DMS114 treated with DMSO at 0.1 percent for 48 hours (cell line): ENCODE measurements around the gene MSANTD2.
"Not testable (repeated sequence)": the region's sequence is repeated elsewhere in the genome, so short reads cannot be mapped to it uniquely, and the experiment has no call there.

Experiments
- DNase-seq: peaks from one replicate; lab custom pipeline; 2025; ENCODE audit not compliant: unreplicated experiment; lab: John Stamatoyannopoulos, UW

Gene MSANTD2

DNA sequence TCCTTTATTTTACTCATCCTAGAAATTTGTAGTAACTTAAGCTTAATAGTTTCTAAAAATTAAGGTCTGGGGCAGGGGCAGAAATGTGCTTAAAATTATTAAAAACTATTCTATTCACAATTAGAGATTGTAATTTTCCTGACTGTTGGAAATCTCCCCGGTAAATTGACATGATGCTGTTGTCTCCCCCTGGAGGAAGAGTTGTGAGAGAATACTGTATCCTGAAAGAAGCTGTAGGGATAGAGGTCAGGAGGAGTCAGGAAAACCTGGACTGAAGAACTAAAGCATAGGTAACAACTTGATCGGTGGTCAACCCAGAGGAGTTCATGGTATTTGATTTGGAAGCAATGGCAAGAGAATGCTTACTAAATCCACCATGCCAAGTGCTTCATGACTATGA is 21.9 kb downstream of the MSANTD2 start:
- DNase-seq = no peak

DNA sequence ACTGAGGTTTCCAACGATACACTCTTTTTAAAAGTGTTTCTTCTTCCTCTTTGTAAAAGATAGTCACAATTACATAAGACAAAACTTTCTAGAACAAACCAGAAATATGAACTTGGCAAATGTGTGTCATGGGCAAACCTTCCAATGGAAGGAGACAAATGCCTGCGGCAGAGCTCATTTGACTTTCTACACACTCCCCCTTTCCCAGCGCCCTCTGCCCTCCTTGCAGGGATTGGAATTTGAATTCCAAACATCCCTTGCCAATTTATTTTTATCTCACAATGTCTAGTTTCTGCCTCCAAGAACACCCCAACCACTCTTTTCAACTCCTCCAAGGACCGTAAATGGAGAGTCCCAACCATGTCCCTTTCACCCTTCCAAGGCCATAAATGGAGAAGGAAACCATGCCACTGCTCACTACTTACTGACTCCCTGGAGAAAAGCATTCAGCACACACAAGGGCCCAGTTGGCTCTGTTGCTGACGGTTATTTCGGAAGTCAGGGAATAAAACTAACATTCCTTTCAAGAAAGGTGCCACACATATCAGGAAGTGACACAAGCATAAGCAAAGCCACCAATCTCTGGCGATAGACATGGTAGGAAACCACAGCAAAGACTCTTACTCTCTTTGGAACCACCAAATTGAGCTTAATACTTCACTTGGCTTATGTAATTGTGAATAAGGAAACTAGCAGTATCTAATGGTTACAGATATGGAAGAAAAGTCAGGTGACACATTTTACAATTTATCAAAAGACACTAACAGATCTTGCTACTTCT is 23.2 kb downstream of the MSANTD2 start:
- DNase-seq = no peak

DNA sequence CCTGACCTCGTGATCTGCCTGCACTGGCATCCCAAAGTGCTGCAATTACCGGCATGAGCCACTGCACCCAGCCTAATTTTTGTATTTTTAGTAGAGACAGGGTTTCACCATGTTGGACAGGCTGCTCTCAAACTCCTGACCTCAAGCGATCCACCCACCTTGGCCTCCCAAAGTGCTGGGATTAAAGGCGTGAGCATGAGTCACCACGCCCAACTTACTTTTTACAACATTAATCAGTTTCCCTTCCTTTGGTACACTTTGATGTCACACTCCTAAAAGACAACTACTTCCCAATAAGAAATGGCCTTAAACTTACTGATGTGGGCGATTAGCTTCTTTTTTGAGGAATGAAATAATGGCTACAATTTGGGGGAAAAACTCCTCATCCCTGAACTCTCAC is 29.2 kb downstream of the MSANTD2 start:
- DNase-seq = not testable (repeated sequence)

DNA sequence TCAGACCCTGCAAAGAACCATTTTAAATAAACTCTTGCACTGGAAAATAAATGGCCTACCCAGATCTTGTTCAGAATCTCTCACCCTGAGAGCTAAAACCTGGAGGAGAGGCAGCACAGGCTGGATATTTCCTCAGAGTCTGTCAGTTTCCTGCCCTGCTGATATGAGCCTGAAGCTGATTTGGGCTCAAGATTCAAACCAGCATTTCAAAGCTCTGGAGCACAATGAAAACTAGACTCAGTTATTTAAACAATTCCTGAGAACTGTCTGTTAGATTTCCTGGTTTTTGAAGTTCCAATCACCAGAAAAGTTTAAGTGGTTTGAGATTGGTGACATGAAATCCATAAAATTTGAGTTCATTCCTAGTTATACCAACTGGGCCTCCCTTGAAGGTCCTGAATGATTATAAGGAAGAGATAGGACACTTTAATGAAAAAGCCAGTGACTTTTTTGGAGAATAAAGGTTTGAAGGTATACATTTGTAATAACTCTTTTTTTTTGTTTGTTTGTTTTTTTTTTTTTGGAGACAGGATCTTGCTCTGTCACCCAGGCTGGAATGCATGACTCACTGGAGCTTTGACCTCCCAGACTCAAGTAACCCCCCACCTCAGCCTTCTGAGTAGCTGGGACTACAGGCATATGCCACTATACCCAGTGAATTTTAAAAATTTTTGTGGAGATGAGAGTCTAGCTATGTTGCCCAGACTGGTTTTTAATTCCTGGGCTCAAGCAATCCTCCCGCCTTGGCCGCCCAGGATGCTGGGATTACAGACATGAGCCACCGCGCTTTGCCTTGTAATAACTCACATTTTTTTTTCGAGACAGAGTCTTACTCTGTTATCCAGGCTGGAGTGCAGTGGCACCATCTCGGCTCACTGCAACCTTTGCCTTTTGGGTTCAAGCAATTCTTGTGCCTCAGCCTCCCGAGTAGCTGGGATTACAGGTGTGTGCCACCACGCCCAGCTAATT is 30.1 kb downstream of the MSANTD2 start:
- DNase-seq = no peak

DNA sequence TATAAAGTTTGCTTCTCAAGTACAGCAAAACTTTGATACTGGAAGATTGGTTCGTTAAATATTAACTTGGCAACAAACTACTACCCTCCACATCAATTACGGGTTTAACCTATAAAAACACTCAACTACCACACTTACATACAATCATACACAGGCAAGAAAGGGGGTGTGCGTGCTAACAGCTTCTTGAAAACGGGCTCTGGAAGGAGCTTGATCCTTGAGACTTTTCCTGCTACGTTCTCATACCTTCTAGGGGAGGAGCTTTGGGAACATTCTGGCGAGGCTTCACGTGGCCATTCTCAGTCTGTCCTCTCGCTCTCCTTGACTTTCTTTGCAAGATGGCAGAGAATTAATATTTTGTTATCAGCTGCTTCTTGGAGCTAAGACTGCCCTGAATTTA is 31.3 kb downstream of the MSANTD2 start:
- DNase-seq = no peak

DNA sequence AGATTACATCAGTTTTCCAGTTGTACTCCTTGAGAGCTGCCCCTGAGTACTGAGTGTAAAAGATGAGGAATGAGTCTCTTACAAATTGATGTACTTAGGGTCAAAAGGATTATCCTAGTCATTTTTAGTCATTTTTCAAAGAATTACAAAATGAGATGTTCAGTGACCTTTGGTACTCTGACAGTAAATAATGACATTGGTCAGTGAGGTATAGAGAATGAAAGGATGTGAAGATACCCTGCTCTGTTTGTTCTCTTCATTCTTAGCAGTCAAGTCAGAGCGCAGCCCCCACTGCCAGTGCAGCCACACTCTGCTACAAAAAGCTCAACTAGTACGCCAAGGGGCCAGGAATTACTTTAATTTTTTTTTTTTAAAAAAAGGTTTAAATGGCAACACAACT is 34.0 kb downstream of the MSANTD2 start:
- no peak for DNase-seq

DNA sequence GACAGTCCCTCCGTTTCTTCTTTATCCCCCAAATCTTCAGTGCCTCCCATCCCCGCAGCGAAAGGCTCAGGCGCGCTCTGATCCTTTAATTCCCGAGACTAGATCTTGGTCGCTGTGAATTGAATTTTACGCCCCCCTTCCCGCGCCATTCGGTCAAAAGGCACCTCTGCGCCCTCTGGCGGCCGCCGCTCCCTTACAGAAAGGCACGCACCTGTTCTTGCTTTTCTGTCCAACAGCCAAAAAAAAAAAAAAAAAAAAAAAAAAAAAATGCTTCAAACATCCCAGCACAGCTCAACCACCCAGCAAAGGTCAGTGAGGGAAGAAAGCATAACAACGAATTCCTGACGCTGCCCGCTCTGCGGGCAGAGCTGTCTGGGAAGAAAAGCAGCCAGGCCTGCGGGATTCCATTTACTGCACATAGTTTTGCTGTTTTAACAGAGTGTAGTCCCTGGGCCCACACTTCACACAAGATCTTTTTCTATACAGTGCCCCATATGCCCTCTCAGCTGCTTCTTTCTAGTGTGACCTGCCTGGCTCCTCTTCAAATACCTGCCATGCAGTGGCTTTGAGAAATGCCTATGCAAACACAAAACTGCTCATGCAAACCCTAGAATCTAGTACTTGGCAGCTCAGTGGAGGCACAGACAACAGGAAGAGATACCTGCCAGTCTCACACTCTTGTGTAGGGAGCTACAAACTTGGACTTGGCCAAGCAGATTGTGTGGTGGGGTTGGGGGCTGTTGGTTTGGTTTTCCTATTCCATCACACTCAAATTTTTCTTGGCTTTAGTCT is 36.9 kb downstream of the MSANTD2 start:
- peak; percentile 15 for DNase-seq

DNA sequence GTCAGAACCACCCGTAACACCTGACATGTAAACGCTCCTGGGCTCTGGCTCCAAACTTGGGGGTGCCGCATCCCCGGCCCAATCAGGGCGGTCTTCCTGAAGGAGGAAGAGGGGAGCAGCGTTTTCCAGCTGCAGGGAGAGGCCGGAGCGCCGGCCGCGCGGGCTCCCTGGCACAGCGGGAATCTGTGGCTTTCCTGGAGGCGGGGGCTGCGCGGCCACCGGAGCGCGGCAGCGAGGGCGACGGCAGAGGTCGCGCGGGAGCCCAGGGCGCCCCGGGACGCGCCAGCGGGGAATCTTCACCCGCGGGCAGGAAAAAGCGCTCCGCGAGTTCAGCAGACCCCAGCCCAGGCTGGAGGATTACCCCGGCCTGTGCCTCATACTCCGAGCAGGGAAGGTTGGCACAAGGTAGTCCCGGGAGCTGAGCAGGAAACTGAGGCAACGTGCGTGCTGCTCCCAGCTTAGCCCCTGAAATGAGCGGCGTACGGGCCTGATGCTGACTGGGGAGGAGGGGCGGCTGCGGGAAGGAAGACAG is 37.5 kb downstream of the MSANTD2 start:
- DNase-seq = no peak

DNA sequence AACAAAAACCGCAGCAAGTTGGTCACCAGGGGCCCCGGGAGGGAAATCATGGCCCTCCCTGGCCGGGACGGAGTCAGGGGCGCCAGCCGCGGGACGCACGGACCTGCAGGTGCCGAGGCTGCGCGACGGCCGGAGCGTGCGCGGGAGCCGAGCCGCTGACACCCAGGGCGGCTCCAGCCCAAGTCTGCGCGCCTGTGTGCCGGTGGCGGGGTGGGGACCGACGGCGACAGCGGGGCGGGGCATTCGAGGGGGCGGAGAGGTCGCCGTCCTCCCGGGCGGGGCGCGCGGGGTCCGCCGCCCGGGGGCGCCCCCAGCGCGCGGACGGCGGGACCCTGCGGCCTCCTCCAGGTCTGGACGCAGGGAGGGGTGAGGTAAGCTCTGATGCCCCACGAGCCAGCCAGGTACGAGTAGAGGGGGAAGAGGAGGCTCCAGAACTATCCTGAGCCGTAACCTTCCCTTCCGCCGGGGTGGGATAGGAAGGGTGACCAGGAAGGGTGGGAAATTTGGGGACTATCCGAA is 38.0 kb downstream of the MSANTD2 start, which contains the start of gene ESAM:
Gene ESAM (minus strand): TSS at position 186 of the 519 bp plus-strand sequence. CDS start 136 bp downstream, at position 50.
- DNase-seq = no peak

DNA sequence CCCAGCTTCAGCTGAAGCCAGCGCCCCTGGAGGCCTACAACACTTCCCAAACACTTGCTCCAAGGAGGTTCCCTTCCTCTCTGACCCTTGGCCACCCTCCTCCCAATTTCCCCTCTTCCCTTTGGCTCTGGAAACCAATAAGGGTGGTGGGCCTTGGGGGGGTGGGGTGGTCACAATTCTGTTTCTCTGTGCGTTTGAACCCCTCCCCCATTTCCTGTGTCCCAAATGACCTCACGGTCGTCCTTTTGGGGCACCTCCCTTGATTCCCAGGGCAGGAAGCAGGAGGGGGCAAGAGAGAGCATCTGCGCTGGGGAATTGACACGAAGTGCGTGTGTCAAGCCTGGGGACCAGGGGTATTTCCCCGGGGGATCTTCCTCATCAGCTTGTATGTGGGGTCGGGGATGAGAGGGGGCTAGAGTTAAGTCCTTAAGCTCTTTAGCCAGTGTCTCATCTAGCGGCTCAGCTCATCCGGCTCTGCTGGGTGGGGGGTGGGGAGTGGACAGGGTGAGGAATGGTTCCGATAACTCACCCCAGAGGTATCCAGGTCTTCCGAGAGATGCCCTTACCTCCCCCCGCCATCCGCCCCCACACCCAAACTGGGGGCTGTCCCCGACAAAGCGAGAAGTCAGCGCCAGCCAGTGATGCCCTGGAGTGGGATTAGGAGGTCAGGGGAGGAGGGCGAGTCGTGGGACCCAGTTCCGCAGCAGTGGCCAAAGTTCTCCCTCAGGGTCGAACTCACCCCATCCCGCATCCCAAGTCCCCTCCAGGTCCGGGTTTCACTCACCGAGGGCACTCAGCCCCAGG is 38.7 kb downstream of the MSANTD2 start:
- DNase-seq = no peak

DNA sequence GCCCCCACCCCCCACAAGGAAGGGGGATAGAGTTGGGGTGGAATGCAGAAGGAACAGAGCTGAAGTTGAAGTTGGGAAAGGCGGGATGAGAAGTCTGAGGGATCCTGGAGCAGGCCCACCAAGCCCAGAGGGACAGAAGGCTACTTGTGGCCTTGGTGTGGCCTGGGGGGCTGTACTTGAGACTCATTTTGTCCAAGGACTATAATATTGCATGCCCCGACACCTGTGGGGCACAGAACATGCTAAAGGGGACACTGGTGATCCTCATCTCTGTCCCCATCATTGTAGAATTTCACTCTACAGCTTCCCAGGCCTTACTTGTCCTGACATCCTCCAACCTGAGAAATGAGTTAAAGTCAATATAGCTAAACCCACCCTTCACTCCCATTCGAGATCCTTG is 39.4 kb downstream of the MSANTD2 start:
- DNase-seq = no peak

DNA sequence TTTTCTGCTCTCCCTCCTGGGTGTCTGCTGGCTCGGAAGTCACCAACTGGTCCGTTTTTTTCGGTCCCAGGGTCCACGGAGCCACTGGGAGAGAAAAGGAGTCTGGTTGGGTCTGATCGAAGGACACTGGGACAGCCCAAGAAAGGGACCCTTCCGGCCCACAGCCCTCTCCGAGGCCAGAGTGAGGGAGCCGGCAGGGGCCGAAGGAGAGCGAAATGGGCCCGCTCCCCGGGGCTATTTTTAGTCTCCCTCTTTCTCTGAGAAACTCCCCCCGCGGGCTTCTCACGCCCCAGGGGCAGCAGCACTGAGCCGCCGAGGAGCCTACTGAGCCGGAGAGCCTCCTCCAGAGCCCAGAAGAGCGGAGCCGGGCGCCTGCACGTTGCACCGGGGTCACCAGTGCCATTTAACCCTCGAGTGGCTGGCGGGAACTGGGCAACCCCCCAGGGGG is 40.0 kb downstream of the MSANTD2 start:
- no peak for DNase-seq

DNA sequence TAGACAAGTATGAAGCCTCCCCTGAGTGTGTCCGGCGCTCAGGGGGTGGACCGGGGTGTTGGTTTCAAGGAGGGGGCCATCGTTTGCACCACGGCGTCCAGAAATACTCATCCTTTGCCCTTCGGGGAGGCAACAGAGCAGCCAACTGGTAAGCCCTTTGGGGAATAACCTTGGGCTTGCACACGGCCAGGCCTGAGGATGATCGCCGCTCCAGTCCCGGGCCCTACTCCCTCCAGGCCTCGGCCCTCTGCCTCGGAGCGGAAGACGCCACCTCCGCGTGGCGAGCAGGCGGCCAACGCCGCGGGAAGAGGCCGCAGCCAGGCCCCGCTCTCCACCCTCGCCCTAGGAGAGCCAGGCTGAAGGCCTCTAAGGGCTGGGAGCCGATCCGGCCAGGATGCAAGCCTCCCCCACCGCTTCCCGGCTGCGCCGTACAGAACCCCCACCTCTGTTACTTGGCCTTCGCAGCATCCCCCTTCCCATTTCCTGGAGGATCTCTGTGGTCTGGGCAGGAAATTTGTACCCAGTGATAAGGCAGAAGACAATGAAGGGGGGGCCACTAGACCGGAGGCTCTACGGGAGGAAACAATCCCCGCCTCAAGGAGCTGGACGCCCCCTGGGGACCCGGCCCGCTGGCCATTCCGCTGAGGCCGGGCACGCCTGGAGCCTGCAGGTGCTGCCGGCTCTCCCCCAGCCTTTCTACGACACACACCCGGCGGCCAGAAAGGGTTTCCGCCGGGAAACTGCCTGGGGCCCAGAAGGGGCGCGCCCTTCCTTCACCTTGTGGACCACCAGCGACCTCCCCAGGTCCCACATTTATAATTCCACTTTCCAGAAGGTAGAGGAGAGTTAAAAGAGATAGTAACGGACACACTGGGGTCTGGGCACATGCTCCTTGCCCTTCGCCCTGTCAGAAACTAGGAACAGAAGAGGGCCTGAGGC is 40.7 kb downstream of the MSANTD2 start:
- no peak for DNase-seq

DNA sequence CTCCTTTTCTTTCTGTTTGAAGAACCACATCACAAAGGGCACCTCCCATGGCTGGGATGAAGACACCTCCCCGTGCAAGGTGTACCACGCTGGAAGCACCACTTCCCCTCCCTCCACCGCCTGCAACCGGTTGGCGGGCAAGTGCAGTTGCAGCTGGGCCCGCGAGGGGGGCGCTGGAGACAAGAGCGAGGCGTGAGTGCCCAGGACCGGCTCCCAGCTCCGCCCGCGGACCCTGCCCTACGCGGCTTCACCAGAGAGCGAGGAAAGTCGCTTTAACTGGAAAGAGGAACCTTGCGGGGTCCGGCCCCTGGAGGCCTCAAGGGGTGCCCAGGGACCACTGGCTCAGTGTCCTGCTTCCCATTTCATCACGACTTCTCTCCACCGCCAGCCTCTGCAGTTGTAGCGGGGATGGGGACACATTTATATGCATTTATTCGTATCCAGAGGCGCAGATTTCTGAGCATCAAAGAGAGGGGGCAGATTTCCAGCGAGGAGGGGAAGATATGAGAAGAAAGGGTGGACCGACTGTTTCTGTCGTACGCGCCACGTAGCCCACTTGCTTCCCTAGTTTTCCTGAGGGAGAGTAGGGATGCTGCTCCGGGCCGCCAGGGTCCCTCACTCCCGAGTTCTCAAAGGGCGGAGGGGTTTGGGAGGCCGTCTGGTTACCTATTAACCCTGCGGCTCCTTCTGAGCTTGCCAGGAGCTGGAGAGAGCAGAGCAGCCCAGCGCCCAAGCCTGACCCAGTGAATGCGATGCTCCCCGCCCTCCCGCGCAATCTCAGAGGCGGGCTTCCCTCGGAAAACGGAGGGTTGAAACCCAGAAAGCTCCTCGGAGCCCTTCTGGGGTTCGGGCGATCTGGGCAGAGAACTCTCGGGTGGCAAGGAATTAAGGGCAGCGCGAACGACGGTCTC is 41.6 kb downstream of the MSANTD2 start:
- no peak for DNase-seq

DNA sequence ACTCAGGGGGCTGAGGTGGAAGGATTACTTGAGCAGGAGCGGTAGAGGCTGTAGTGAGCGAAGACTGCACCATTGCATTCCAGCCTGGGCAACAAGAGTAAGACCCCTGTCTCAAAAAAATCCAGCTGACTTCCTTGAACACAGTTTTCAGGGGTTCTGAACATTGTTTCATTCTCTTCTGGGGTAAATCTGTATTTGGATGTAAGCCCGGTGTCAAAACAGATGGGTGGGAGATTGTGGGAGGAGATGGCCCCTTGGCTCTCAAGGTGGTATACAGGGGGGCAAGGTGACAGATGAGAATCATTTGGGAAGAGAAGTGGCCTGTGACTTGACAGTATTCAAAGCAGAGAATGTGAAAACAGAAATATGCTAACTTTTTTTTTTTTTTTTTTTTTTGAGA is 42.9 kb downstream of the MSANTD2 start:
- no peak for DNase-seq

DNA sequence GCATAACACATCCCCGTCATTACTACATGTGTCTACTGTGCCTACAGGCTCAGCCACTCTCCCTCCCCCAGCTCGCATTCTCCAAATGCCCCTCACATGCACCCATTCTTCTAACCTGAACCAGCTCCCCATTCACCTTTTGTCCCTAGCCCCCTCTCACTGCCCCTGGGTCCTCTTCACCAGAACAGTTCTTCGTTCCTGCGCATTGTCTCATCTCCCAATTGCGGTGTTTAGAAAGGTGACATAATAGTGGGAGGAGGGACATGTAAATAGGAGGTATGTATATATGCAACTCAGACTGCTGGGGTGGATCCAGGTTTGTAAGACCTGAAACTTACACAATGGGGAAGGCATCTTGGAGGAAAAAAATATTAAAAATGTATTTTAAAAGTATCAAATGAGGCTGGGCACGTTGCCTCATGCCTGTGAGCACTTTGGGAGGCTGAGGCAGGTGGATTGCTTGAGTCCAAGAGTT is 43.4 kb downstream of the MSANTD2 start:
- DNase-seq = no peak

DNA sequence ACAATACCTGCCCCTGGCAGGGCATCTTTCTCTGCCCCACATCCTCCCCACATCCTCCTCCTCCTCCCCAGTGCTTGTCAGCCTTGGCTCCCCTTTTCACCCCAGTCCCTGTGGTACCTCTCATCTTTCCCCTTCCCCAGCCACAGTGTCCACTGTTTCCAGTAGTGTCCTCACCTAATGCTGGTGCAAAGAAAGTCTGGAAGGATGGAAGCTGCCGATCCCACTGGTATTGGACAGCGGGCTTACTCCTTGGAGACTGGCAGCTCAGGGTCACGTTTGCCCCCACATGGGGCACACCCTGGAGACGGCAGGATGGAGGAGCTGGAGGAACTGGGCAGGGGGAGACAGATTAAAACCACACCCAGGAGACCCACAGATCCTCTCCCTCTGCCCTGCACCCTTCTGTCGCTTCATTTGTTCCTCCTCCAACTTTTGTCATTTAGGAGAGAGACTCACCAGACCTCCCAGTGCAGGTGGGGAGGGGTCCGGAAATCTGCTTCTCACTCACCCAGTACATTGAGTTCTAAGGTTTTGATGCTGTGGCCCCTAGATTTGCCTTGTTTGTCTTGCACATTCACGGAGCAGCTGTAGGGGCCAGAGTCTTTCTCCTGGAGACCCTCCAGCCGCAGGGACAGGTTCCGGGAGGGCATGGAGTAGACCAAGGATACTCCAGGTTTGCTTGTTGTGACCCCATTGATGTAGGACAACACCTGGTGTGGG is 44.0 kb downstream of the MSANTD2 start:
- DNase-seq = no peak
